ENCODE data around the gene CEP164.

Gene CEP164

DNA sequence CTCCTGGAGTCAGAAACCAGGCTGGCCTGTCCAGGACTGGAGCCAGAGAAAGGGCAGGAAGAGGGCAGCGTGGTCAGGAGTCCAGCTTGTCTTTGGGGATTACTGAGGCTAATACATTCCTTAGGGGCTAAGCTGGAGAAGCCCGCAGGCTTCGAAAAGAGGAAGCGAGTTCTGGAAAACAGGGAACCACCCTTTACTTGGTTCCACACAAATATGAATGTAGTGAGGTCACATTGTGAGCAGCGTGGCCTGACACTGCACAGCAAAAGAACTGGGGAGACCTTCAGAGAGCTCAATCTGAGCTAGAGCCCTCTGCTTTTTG lies 132.3 kb downstream of the CEP164 start:
- no peak for DNase-seq (ENCODE audit: low read depth, low spot score)

DNA sequence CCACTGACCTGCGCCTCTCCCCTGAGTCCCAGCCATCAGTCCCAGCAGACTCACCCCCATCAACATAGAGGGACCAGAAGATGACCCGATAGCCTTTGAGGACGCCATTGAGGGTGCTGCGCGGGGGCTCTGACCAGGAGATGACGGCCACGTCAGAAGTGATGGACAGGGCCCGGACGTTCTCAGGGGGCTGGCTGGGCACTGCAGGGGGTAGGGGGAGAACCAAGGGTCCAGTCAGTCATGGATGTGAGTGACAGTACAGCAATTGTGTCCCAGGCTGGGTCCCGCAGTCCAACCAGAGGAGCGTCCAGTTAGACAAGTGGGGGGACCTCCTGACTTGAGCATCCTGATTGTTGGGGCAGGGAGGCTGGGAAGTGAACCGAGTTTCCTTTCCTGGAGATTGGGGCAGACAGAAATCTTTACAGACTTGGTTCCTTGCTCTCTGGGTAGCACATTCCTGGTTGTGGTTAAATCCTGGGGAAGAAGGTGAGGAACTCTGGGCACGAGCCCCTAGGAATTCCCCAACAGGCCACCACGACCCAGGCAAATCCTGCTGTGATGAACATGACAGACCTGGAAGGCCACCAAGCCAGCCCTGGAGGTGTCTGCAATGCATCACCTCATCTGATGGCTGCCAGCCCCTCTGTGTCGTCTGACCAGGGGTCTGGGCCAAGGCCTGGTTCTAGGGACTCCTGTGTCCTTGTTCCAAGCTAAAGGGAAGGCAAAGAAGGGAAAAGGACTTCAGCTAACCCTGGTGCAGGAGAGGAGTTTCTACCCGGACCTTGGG lies 133.9 kb downstream of the CEP164 start:
- DNase-seq (ENCODE audit: low read depth, low spot score), result no peak

DNA sequence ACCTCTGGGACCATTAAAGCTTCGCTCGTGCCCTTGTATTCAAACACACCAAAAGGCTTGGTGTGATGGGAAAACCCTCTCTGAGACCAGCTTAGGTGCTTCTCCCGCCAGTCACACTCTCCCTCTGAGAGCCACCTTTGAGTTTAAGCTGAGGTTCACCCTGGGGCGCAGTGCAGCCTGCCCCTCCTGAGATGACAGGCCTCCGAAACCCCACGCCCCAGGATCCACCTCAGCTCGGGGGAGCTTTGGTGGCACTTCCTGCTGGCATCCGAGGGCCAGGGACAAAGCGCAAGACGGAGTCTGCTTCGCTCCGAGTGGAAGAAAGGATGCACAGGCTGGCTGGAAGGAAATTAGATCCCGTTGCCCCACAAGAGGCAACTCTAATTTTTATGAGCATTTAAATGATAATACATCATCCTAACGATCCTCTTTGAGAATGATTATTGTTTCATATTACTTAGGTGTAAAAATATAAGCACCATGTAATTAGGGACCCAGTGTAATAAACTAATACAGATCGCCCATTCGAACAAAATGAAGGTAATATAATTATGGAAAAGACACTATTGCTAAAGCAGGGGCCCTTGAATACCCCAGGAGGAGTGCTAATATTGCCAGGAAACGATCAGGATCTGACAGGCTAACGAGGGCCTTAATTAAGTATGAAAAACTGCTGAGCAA lies 134.7 kb downstream of the CEP164 start:
- DNase-seq (ENCODE audit: low read depth, low spot score), result no peak

DNA sequence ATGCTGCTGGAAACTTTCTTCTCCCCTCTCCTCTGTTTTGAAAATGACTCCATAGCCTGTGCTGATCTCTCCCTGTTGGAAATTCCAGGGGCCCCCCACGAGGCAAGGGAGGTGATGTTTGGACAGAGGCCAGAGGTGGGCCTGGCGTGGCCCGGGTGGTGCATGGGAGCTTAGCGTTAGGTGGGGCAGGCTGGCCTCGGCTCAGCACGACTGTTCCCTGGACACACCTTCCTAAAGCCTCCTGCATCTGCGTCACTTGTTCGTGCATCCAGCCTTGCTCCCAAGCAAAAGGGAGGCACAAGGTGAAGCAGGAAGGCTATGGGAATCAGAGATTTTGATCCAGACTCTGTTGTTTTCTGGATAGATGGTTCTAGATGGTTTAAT lies 135.2 kb downstream of the CEP164 start:
- no peak for DNase-seq (ENCODE audit: low read depth, low spot score)
